Karpas-422 (cell line): ENCODE measurements around the gene RCOR3. TPM values are rescaled to one million over a fixed set of nuclear protein-coding genes. Genes with fewer than 3 reads are reported as not detected.
A peak's percentile ranks its signal among the peaks of the same experiment; 100 is the strongest.
"Not testable (repeated sequence)": the region's sequence is repeated elsewhere in the genome, so short reads cannot be mapped to it uniquely, and the experiment has no call there.

Source experiments
- DNase-seq: peaks from one replicate; pipeline ENCODE4 v3.0.0-alpha.2; 2015
- H2AFZ ChIP-seq: fragments of 200-600 bp; sonication (generic); 2 replicates; pipeline ENCODE4 v1.6.1; 2014; ENCODE audit warnings: antibody characterized with exemption, low read length, mixed read lengths
- H3K27ac ChIP-seq: fragments of 200-600 bp; sonication (generic); 2 replicates; pipeline ENCODE4 v1.5.1; 2014; ENCODE audit warnings: mild to moderate bottlenecking, low read length, moderate library complexity
- H3K27me3 ChIP-seq: fragments of 200-600 bp; sonication (generic); 2 replicates; pipeline ENCODE4 v1.6.1; 2014; ENCODE audit warnings: low read length, mixed read lengths
- H3K36me3 ChIP-seq: fragments of 200-600 bp; sonication (generic); 2 replicates; pipeline ENCODE4 v1.6.1; 2014; ENCODE audit warnings: low read length, mixed read lengths; ENCODE audit not compliant: insufficient read depth
- H3K4me1 ChIP-seq: fragments of 200-600 bp; sonication (generic); 2 replicates; pipeline ENCODE4 v1.6.1; 2014; ENCODE audit warnings: mild to moderate bottlenecking, low read length, mixed read lengths
- H3K4me2 ChIP-seq: fragments of 200-600 bp; sonication (generic); 2 replicates; pipeline ENCODE4 v1.6.1; 2014; ENCODE audit warnings: low read length, low read depth, mild to moderate bottlenecking; ENCODE audit not compliant: poor library complexity, severe bottlenecking
- H3K4me3 ChIP-seq: fragments of 200-600 bp; sonication (generic); 2 replicates; pipeline ENCODE4 v1.5.1; 2014; ENCODE audit warnings: mild to moderate bottlenecking, antibody characterized with exemption, low read length, mixed read lengths
- H3K79me2 ChIP-seq: fragments of 200-600 bp; sonication (generic); 2 replicates; pipeline ENCODE4 v1.6.1; 2014; ENCODE audit warnings: mild to moderate bottlenecking, low read length, mixed read lengths
- H3K9ac ChIP-seq: fragments of 200-600 bp; sonication (generic); 2 replicates; pipeline ENCODE4 v1.6.0; 2014; ENCODE audit warnings: low read length
- H3K9me2 ChIP-seq: fragments of 200-600 bp; sonication (generic), shearing (Covaris generic); replicated peaks from 2 replicates; pipeline ENCODE4 v1.6.0; 2014; ENCODE audit warnings: mild to moderate bottlenecking, low read length, moderate library complexity; ENCODE audit not compliant: insufficient read depth
- H3K9me3 ChIP-seq: fragments of 300-700, 200-600 bp; sonication (generic); 2 replicates; pipeline ENCODE4 v1.6.1; 2014; ENCODE audit warnings: low read length, mixed read lengths
- H4K20me1 ChIP-seq: fragments of 200-600 bp; sonication (generic); 2 replicates; pipeline ENCODE4 v1.6.1; 2014; ENCODE audit warnings: mild to moderate bottlenecking, antibody characterized with exemption, low read length, low read depth; ENCODE audit not compliant: insufficient read depth
- total RNA-seq: library from RNA; depleted of rRNA; stranded (reverse); fragments of >200 nt; shearing (Covaris generic); gene quantifications from 2 replicates; pipeline ENCODE4 v1.2.3, GENCODE V29; 2014; ENCODE audit warnings: low replicate concordance

RCOR3 gene
- total RNA-seq, 1 experiment from 2014 or later = 43.0 TPM

GRCh38 chr1:211296396-211296795 is 37.2 kb downstream of the RCOR3 start:
- Histone ChIP-seq H3K9ac (no peak overlapping the region), H3K9me3 (no peaks in the 10 kb centered on the region), H3K27ac (no peak overlapping the region), H3K9me2 (no peaks in the 10 kb centered on the region), H3K4me2 (no peak overlapping the region), H3K4me1 (no peaks in the 10 kb centered on the region), H3K79me2 (peaks cover 44% of the 10 kb centered on the region), H3K4me3 (no peak overlapping the region), H4K20me1 (no peaks in the 10 kb centered on the region), H2AFZ (no peak overlapping the region), H3K36me3 (peaks cover 68% of the 10 kb centered on the region), H3K27me3 (no peaks in the 10 kb centered on the region)
- no peak for DNase-seq

GRCh38 chr1:211305044-211305443 is 45.9 kb downstream of the RCOR3 start:
- H3K9me3 ChIP-seq = no peaks in the 10 kb centered on the region
- no peak overlapping the region for H2AFZ ChIP-seq
- H3K79me2 ChIP-seq = peaks cover 21% of the 10 kb centered on the region
- H3K36me3 ChIP-seq = peaks cover 39% of the 10 kb centered on the region
- no peak overlapping the region for H3K27ac ChIP-seq
- no peak overlapping the region for H3K4me3 ChIP-seq
- no peaks in the 10 kb centered on the region for H4K20me1 ChIP-seq
- no peak overlapping the region for H3K4me2 ChIP-seq
- no peak overlapping the region for H3K9ac ChIP-seq
- no peaks in the 10 kb centered on the region for H3K9me2 ChIP-seq
- H3K4me1 ChIP-seq = 0 out of 2 replicates have a peak, but pooled peaks cover 3% of the 10 kb centered on the region
- no peak for DNase-seq
- no peaks in the 10 kb centered on the region for H3K27me3 ChIP-seq

- Histone ChIP-seq H2AFZ (no peak overlapping the region), H3K4me2 (no peak overlapping the region), H3K79me2 (peaks cover 7% of the 10 kb centered on the region), H3K4me1 (no peaks in the 10 kb centered on the region; the same call in 1 of the 2 replicates), H3K9me2 (no peaks in the 10 kb centered on the region), H3K9me3 (no peaks in the 10 kb centered on the region), H3K27ac (no peak overlapping the region), H4K20me1 (no peaks in the 10 kb centered on the region), H3K4me3 (no peak overlapping the region), H3K27me3 (no peaks in the 10 kb centered on the region), H3K36me3 (peaks cover 41% of the 10 kb centered on the region), H3K9ac (no peak overlapping the region)
- DNase-seq = no peak
Measured at GRCh38 chr1:211309617-211310016, 50.5 kb downstream of the RCOR3 start.

- no peak overlapping the region for H3K27ac ChIP-seq
- H3K9me3 ChIP-seq = no peaks in the 10 kb centered on the region
- H3K4me3 ChIP-seq = no peak overlapping the region
- H3K36me3 ChIP-seq = peaks cover 43% of the 10 kb centered on the region
- no peaks in the 10 kb centered on the region; the same call in 1 of the 2 replicates for H3K4me1 ChIP-seq
- no peak overlapping the region for H3K4me2 ChIP-seq
- H3K79me2 ChIP-seq = no peaks in the 10 kb centered on the region
- H3K9me2 ChIP-seq = no peaks in the 10 kb centered on the region
- no peak for DNase-seq
- no peak overlapping the region for H3K9ac ChIP-seq
- H4K20me1 ChIP-seq = no peaks in the 10 kb centered on the region
- H3K27me3 ChIP-seq = no peaks in the 10 kb centered on the region
- H2AFZ ChIP-seq = no peak overlapping the region
Measured at GRCh38 chr1:211313392-211313791, 54.2 kb downstream of the RCOR3 start.

- H3K4me3 ChIP-seq = no peak overlapping the region
- no peak overlapping the region for H2AFZ ChIP-seq
- H3K27ac ChIP-seq = no peak overlapping the region
- H3K36me3 ChIP-seq = peaks cover 24% of the 10 kb centered on the region
- H3K79me2 ChIP-seq = no peaks in the 10 kb centered on the region
- H3K9me2 ChIP-seq = no peaks in the 10 kb centered on the region
- no peaks in the 10 kb centered on the region for H3K9me3 ChIP-seq
- DNase-seq = peak; percentile 47
- H3K27me3 ChIP-seq = no peaks in the 10 kb centered on the region
- peaks cover 18% of the 10 kb centered on the region for H3K4me1 ChIP-seq
- H3K9ac ChIP-seq = no peak overlapping the region
- no peaks in the 10 kb centered on the region for H4K20me1 ChIP-seq
- H3K4me2 ChIP-seq = no peak overlapping the region
Measured at GRCh38 chr1:211318576-211319280, 59.6 kb downstream of the RCOR3 start.

- Histone ChIP-seq H3K79me2 (no peaks in the 10 kb centered on the region), H3K4me2 (no peak overlapping the region), H3K27ac (no peak overlapping the region), H3K27me3 (no peaks in the 10 kb centered on the region), H3K9me2 (no peaks in the 10 kb centered on the region), H3K4me3 (no peak overlapping the region), H4K20me1 (no peaks in the 10 kb centered on the region), H2AFZ (no peak overlapping the region), H3K9me3 (no peaks in the 10 kb centered on the region), H3K9ac (no peak overlapping the region), H3K36me3 (peaks cover 12% of the 10 kb centered on the region), H3K4me1 (peaks cover 18% of the 10 kb centered on the region)
- no peak for DNase-seq
Measured at GRCh38 chr1:211319892-211320291, 60.7 kb downstream of the RCOR3 start.

- Histone ChIP-seq H3K4me1 (peaks cover 18% of the 10 kb centered on the region), H3K79me2 (no peaks in the 10 kb centered on the region), H3K27ac (no peak overlapping the region), H3K4me3 (no peak overlapping the region), H3K9me2 (no peaks in the 10 kb centered on the region), H3K27me3 (no peaks in the 10 kb centered on the region), H4K20me1 (no peaks in the 10 kb centered on the region), H2AFZ (no peak overlapping the region), H3K4me2 (peak overlapping the region; percentile 33), H3K9ac (no peak overlapping the region), H3K9me3 (no peaks in the 10 kb centered on the region), H3K36me3 (peaks cover 2% of the 10 kb centered on the region; the same call in 1 of the 2 replicates)
- peak; percentile 63 for DNase-seq
Measured at GRCh38 chr1:211320980-211321379, 61.8 kb downstream of the RCOR3 start.

- H3K4me1 ChIP-seq = peaks cover 23% of the 10 kb centered on the region
- not testable (repeated sequence) for H3K9me2 ChIP-seq, H2AFZ ChIP-seq, H3K27me3 ChIP-seq, H3K9me3 ChIP-seq, H3K36me3 ChIP-seq, H3K79me2 ChIP-seq, H4K20me1 ChIP-seq, H3K4me3 ChIP-seq, H3K27ac ChIP-seq, H3K9ac ChIP-seq, H3K4me2 ChIP-seq, DNase-seq
Measured at GRCh38 chr1:211321646-211322045, 62.5 kb downstream of the RCOR3 start.
